NCI-H1092 treated with DMSO at 0.1 percent for 48 hours (cell line): Measurements from ENCODE around the gene PASD1.
"Not testable (repeated sequence)": the region's sequence is repeated elsewhere in the genome, so short reads cannot be mapped to it uniquely, and the experiment has no call there.

Experiments used
- DNase-seq: peaks from one replicate; lab custom pipeline; 2025; lab: John Stamatoyannopoulos, UW

The PASD1 gene, protein sequence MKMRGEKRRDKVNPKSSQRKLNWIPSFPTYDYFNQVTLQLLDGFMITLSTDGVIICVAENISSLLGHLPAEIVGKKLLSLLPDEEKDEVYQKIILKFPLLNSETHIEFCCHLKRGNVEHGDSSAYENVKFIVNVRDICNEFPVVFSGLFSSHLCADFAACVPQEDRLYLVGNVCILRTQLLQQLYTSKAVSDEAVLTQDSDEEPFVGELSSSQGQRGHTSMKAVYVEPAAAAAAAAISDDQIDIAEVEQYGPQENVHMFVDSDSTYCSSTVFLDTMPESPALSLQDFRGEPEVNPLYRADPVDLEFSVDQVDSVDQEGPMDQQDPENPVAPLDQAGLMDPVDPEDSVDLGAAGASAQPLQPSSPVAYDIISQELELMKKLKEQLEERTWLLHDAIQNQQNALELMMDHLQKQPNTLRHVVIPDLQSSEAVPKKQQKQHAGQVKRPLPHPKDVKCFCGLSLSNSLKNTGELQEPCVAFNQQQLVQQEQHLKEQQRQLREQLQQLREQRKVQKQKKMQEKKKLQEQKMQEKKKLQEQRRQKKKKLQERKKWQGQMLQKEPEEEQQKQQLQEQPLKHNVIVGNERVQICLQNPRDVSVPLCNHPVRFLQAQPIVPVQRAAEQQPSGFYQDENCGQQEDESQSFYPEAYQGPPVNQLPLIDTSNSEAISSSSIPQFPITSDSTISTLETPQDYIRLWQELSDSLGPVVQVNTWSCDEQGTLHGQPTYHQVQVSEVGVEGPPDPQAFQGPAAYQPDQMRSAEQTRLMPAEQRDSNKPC

DNA sequence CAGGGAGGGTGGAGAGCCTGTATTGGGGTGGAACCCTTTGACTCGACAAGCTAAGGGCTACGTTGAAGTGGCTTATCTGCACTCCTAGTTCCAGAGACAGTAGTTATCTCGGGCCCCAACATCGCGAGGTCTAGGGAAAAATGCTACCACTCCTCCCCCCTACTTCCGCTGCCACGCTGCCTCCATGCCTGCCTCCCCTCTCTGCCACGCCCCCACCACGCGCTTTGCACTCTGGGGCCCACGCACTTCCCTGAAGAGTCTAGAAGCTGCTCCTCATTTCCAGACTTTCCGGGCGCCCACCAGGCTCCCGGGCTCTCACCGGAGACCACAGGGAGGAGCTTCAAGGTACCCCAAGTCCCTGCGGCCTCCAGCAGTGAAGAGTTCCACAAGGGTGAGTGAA lies at the start of gene PASD1:
Gene PASD1 (plus strand): TSS at position 227 of the 400 bp plus-strand sequence. CDS start 37,879 bp downstream, outside the sequence.
- no peak for DNase-seq

DNA sequence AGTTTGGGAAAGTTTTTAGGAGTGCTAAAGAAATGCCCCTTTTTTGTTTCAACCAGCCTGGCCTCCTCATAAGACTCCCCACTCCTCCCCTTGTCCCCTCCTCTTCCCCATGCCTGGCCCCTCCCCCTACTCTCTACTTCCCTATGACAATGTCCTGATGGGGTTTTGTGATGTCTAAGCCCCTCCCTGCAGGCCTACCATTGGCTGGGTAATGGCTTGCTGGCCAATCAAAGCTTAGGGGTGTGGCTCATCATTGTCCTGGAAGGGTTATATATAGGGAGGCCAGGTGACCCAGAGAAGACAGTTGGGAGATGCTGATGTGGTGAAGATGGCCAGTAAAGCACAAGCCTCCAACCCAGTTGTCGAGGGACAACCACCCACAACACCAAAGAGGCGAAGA lies 48.2 kb upstream of the PASD1 start:
- no peak for DNase-seq

DNA sequence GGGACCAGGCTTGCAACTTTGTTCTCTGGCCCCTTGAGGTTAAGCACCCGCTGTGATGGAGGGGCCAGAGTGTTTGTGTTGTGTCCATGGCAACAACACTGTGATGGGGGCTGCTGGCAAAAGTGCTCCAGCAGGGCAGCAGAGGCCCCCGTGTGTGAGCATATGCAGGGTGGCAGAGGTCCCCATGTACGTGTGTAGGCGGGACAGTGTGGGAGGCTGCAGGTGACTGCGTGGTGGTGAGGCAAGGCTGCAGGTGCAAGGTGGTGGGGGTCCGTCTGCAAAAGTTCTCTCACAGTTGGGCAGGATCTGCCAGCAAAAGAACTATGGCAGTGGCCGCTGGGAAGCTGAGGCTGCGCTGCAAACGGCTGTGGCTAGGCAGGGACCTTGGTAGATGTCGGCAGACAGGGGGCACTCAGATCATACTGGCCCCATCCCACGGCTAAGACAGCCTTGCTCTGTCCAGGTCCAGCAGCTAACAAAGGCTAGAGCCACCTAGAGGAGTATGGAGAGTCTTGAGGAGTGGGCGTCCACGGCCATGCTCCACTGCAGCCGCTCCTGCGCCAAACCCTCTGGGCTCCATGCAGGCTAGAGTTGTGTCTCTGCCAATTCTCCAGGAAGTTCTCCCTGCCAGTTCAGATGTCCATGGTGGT lies 46.8 kb upstream of the PASD1 start:
- DNase-seq: no peak

DNA sequence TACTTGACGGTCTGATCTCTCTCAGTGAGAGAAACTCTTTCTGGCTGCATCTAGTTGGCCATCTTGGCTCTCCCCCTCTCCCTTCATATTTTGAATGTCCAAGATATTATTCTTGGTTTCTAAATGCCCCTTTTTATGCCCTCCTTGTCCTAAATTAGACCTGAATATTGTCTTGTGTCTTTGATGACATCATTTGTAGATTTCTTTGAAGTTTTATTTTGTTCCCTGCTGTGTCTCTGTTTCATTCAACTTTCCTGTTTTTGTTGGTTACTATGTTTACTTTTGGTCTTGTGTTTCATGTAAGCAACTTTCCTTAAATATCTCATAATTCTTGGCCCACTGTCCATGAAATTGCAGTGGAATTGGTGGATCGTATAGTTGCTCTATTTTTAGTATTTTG lies 46.1 kb upstream of the PASD1 start:
- no peak for DNase-seq

DNA sequence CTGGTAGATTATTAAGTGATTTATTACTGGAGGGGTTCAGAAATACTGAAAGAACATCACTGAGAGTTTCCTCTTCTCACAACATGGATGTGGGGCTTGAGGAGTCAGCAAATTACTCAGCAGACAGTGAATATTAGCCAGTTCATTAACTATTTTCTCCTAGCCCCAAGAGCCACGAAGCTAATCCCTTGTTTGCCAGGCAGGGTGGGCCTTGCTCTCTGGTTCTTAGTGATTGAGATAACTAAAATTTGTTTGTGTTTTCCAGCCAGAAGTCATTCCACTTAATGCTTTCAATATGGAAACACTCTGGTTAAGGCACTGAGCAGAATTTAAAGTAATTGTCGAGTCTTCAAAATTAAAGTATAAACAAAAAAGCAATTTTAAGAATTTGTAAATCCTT lies 40.1 kb upstream of the PASD1 start:
- no peak for DNase-seq

DNA sequence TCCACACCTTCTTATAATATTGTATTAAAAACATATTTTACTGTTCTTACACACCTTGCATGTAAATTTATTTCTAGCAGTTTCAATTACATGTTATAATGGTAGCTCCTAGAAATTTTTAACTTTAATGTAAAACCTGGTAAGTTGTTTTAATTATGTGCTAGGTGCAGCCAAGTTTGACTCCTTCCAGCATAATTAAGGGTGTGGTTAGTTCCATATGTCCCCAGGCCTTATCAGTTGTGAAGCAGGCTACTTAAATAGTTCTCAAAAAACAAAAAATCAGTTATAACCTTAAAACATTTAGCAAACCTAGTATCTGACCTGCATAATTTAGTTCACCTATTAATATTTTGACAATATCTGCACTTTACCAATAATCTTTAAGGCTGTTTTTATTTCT lies 26.9 kb upstream of the PASD1 start:
- no peak for DNase-seq

DNA sequence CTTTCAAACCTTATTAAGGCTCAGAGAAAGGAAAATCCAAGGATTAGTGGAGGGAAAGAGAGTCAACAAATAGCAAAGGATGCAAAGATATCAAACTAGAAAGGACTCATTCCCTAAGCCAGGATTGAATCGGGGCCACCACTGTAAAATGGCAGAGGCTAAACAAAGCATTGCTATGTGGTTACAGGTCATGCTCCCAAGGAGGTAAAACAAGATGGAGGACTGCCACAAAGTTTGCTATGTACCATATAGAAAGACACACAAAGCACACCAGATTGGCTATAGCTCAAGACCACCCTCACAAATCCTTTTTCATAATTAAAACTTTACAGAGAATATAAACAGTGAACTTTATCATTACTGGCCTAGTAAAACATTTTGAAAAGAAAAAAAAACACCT lies 25.9 kb upstream of the PASD1 start:
- no peak for DNase-seq

DNA sequence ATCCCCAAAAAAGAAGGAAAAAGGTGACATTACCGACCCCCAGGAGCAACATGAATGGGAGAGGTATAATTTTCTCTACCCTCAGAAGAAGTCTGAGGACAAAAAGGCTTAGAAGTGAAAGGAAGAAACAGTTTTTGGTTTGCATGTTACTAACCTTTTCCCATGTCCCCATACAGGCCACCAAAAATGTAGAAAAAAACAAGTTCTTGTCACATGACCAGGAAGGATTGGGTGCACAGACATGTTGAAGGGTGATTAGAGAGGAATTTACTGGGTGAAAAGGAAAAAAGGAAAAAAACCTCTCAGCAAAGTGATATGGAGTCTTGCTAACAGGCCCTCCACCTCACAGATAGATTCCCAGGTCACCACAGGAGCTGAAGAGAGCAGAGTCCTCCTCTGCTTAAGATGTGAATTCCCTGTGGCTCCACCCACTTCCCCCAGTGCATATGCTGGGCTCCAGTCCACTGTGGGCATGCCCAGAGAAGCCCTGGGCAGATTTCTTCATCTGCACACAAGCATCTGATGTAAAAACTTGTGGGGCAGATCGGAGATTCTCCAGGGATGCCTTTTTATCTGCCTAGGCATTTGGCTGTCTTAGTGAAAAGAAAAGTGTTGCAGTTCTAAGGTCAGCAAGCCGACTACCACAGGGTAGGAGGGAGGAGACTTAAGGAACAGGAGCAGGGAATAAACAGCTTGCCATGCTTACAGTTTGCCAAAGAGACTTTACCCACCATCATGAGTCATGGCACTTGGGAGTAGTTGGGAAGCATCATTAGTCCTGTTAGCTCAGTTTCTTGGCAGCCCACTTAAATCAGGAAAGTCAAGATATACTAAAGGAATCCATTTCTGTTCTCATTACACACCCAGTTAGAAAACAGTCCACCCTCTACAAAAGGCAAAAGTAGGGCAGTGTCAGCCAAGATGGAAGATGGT lies 25.0 kb upstream of the PASD1 start:
- DNase-seq: no peak

DNA sequence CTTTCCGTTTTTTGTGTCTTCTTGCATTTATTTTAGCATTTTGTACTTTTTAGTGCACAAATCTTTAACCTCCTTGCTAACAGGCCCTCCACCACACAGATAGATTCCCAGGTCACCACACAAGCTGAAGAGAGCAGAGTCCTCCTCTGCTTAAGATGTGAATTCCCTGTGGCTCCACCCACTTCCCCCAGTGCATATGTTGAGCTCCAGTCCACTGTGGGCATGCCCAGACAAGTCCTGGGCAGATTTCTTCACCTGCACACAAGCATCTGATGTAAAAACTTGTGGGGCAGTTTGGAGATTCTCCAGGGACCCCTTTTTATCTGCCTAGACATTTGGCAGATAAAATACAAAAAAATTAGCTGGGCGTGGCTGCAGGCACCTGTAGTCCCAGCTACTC lies 19.8 kb upstream of the PASD1 start:
- no peak for DNase-seq

DNA sequence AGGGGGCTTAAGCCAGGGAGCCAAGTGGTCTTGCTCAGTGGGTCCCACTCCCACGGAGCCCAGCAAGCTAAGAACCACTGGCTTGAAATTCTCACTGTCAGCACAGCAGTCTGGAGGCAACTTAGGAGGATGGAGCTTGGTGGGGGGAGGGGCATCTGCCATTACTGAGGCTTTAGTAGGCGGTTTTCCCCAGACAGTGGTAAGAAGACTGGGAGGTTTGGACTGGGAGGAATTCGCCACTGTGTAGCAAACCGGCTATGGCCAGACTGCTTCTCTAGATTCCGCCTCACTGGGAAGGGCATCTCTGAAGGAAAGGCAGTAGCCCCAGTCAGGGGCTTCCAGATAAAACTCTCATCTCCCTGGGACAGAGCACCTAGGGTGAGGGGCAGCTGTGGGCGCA lies 17.2 kb upstream of the PASD1 start:
- not testable (repeated sequence) for DNase-seq

DNA sequence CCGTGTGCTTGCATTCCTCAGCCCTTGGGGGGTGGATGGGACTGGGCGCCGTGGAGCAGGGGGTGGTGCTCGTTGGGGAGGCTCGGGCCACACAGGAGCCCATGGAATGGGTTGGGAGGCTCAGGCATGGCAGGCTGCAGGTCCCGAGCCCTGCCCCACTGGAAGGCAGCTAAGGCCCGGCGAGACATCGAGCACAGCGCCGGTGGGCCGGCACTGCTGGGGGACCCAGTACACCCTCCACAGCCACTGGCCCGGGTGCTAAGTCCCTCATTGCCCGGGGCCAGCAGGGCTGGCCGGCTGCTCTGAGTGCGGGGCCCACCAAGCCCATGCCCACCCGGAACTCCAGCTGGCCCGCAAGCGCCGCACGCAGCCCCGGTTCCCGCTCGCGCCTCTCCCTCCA lies 12.3 kb upstream of the PASD1 start:
- DNase-seq: not testable (repeated sequence)

DNA sequence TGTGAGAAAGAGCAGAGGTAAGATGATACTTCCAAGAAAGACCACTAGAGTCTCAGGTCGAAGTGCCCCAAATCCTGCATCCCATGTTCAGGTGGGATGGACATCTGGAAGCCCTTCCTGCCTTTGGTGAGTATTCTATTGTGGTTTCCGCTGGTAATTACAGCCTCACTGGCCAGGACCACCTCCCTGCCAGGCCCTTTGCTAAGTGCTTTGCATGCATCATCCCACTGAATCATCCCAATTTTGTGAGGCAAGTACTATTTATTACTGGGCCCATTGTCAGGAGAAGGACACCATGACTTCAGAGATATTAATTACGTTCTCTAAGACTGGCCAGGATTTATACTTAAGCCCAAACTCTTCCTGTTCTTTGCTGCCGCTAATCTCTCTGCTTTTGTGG lies 10.7 kb upstream of the PASD1 start:
- no peak for DNase-seq

DNA sequence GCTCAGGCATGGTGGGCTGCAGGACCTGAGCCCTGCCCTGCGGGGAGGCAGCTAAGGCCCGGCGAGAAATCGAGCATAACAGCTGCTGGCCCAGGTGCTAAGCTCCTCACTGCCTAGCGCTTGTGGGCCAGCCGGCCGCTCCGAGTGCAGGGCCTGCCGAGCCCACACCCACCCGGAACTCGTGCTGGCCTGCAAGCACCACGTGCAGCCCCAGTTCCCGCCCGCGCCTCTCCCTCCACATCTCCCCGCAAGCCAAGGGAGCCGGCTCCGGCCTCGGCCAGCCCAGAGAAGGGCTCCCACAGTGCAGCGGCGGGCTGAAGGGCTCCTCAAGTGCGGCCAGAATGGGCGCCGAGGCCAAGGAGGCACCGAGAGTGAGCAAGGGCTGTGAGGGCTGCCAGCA lies 8.2 kb upstream of the PASD1 start:
- not testable (repeated sequence) for DNase-seq

DNA sequence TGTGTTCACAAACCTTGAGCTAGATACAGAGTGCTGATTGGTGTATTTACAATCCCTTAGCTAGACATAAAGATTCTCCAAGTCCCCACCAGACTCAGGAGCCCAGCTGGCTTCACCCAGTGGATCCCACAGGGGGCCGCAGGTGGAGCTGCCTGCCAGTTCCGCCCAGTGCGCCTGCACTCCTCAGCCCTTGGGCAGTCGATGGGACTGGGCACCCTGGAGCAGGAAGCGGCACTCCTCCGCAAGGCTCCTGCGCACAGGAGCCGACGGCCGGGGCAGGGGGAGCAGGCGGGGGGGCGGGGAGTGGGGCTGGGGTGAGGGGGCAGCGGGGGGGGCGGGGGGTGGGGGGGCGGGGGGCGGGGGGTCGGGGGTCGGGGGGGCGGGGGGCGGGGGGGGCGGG lies 990 bp upstream of the PASD1 start:
- not testable (repeated sequence) for DNase-seq

DNA sequence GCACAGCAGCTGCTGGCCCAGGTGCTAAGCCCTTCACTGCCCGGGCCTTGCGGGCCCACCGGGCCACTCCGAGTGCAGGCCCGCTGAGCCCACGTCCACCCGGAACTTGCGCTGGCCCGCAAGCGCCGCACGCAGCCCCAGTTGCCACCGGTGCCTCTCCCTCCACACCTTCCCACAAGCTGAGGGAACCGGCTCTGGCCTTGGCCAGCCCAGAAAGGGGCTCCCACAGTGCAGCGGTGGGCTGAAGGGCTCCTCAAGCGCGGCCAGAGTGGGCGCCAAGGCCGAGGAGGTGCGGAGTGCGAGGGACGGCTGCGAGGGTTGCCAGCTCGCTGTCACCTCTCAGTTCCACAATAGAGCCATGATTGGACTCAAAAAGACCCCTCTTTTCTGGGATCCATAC lies 472 bp upstream of the PASD1 start:
- DNase-seq: not testable (repeated sequence)

DNA sequence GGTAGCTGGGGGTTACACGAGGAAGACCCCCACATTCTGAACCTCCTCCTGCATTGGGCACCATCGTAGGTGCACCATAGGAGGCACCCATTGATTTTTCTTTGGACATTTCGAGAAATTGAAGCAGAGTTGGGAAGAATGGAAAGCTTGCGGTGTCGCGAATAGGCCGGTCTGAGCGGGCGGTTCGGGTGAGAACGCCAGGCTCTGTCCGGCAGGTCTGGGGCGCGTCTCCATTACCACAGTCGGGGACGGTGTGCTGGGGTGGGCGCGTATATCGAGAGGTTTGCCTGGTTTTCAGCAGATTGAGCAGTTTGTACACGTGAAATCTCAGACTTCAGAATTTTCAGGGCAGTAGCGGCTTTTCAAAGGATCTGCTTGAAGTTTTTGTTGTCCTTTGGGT lies 560 bp downstream of the PASD1 start:
- DNase-seq: no peak

DNA sequence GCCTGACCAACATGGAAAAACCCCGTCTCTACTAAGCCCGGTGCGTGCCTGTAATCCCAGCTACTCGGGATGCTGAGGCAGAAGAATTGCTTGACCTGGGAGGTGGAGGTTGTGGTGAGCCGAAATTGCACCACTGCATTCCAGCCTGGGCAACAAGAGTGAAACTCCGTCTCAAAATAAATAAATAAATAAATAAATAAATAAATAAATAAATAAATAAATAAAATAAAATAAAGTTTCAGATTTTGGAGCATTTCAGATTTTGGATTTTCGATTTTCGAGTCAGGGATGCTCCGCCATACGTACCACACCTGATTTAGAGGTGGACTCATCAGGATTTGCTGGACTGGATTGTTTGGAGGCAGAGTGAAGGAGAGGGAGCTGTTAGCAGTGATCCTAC lies 3.4 kb downstream of the PASD1 start:
- not testable (repeated sequence) for DNase-seq

DNA sequence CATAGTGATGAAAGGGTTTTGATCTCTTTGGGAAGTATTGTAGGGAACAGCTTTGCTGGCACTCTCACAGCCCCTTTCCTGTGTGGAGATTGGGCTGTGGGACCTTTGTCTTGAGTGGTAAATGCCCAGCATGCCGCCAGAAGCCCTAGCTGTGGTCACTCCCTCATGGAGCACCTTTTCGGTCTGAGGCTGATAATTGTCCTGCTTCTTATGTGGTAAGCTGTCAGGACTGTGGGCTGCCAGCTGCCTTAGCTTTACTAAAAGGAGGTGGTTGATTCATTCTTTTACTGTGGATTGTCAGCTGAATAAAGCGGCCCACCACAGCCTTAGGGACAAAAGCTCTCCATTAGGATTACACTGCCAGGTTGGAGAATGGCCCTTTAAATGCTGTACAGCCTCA lies 7.1 kb downstream of the PASD1 start:
- no peak for DNase-seq

DNA sequence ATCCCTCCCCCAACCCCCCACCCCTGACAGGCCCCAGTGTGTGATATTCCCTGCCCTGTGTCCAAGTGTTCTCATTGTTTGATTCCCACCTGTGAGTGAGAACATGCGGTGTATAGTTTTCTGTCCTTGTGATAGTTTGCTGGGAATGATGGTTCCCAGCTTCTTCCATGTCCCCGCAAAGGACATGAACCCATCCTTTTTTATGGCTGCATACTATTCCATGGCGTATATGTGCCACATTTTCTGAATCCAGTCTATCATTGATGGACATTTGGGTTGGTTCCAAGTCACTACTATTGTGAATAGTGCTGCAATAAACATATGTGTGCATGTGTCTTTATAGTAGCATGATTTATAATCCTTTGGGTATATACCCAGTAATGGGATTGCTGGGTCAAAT lies 29.9 kb downstream of the PASD1 start:
- DNase-seq: not testable (repeated sequence)

DNA sequence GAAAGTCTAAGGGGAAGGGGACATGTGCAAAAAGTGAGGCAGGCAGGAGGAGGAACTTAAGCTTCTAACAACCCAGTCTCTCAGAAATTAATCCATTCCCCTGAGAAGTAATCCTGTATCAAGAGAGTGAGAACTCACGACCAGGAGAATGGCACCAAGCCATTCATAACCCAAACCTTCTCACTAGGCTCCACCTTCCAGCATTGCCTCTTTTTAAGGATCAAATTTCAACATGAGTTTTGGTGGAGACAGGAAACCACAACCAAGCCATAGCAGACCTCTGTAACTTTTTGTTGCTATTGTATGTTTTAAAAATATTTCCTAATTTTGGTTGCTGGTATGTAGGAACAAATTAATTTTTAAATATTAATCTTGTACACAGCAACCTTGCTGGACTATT lies 32.8 kb downstream of the PASD1 start:
- DNase-seq: no peak

DNA sequence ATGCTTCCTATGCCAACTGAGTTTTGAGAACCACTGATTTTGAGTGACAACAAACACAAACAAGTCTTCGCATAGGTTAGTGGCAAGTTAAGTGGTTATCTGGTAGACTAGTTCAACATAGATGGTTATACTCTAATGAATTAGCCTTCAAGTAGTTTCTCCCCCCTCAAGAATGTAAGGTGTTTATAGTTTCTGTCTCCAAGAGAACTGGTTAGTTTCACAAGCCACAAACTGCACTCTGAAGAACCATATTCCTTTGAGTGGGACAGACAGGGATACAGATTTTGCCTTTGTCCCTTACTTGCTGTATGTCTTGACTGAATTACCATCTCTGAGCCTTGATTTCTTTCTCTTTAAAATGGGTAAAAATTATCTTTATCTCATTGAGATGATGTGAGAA lies 41.5 kb downstream of the PASD1 start:
- DNase-seq: no peak

DNA sequence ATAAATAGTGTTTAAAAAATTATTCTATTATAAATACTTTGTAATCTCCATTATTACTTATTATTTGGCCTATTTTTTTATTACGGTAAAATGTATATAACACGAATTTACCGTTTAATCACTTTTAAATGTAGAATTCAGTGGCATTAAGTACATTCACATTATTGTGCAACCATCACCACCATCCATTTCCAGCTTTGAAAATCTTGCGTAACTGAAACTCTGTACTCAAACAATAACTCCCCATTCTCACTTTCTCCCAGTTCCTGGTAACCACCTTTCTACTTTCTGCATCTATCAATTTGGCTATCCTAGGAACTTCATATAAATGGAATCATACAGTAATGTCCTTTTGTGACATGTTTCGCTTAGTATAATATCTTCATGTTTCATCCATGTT lies 45.7 kb downstream of the PASD1 start:
- no peak for DNase-seq
